Left renal pelvis (tissue), 4 donors: Measurements from ENCODE around the gene PNKD. TPM values are rescaled to one million over a fixed set of nuclear protein-coding genes. Genes with fewer than 3 reads are reported as not detected.

Experiments
- DNase-seq, 4 donors: peaks; one replicate each; pipeline ENCODE4 v3.0.0-alpha.2; 2013; ENCODE audit warnings: low read depth in 4 of 4, low spot score in 3 of 4
- polyA plus RNA-seq, 4 donors: library from polyadenylated mRNA; unstranded; fragments of 120-200 nt; gene quantifications; one replicate each; pipeline ENCODE4 v1.2.1, GENCODE V29; 2013; ENCODE audit not compliant: insufficient read length in 4 of 4

PNKD gene
- polyA plus RNA-seq, 4 donors, result 46.5 to 127 (median 96.1) TPM

- DNase-seq, result no peak
Observed at GRCh38 chr2:218256612-218257350, 13.5 kb upstream of the PNKD start.

GRCh38 chr2:218257390-218257981 lies 12.8 kb upstream of the PNKD start:
- DNase-seq, result no peak

DNA sequence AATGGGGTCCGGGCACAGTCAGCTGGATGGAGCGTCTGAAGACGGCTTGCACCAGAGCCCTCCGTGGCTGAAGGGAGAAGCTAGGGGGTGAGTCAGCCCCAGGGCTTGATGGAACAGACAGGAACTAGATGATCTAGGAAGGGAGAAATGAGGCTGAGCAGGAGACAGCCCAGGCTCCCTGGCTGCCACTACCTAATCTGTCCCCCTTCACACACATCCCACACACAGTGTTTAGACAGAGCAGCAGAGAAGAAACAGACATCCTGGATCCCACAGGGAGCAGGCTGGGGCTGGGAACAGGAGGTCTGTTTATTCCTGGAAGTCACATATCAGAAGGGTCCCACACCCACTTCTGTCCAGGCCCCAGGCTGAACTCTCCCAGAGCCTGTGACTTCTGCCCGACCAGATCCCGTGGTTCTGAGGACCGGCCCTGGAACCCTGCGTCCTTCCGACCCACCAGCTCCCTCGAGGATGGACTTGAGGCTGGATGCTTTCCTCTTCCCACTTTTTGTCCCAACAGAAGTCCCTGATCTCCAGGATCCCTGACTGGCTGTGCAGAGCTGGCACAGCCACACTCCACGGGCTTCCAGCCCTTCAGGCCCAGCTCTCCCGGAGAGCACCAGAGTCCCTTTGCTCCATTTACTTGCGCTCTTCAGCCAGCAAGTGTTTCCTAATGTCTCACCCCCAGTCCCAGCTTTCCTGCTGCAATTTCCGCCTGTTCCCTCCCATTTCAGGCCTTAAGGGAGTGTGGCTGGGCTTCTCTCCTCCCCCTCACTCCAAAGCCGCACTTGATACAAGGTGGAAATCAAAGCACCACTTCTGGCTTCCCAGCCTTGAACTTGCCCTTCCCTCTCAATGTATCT lies 11.0 kb upstream of the PNKD start:
- DNase-seq, result no peak

DNA sequence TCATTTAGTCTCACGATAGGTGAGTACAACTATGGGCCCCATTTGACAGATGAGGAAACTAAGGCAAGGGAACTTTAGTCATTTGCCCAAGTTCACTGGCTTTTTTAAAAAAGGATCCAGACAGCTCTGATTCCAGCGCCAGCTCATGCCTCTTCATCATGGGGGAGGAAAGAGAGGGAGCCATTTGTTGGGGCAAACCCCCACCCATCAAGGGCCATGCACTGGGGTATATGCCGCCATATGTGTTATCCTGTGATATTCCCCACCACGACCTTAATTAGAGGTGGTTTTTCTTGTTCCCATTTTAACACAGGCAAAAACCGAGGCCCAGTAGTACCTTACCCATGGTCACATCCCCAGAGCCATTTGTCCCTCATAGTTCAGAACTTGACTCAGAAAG lies 10.2 kb upstream of the PNKD start:
- no peak for DNase-seq

DNA sequence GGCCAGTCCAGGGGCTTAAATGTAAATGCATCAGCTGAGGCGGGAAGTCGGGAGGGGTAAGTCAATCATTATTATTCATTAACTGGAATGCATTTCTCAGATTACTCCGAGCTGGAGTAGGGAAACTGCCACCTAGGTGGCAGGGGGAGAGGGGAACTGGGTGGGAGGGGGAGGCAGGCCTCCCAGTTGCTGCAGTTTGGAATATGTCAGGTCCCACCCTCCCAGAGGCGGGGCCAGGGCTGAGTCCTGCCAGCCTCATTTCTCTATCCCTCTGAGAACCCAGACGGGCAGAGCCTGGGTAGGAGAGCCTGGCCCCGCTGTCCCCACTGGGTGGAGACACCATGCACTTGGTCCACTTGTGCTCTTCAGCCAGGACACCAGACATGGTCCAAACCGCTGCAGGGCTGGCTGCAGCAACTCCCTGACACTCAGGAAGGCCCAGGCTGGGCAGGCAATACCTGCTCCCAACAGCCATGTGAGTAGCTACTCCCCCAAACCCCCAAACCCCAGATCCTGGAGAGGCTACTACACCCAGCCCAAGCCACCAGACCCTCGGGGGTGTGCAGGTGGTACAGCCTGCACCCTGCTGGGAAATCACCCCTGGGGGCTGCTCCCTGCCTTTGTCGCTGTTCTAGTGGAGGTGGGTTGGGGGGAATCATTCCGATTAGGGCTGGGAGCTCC lies 9.4 kb upstream of the PNKD start, which contains the start of gene GPBAR1:
Gene GPBAR1 (plus strand): TSS at position 274 of the 681 bp plus-strand sequence. CDS start 1,710 bp downstream, outside the sequence.
- DNase-seq, result peak in 3 of 4 donors; percentile 47 to 69 (median 54)

GRCh38 chr2:218261423-218262236 lies 8.7 kb upstream of the PNKD start:
- DNase-seq, result no peak

DNA sequence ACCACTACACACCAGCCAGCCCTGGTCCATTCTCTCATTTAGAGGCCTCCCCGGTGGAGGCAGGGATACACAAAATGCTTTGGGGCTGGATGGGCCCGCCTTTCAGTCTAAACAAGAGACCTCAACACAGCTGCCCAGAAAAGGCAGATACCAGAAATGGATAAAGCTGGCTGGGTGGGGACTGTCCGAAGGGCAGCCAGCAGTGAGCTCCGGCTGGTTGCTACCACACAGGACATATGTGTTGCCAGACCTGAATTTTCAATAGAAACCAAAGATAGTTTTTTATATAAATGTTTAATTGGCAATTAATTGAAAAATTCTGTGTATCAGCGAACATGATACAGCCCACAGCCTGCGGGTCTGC lies 8.1 kb upstream of the PNKD start:
- no peak for DNase-seq

DNA sequence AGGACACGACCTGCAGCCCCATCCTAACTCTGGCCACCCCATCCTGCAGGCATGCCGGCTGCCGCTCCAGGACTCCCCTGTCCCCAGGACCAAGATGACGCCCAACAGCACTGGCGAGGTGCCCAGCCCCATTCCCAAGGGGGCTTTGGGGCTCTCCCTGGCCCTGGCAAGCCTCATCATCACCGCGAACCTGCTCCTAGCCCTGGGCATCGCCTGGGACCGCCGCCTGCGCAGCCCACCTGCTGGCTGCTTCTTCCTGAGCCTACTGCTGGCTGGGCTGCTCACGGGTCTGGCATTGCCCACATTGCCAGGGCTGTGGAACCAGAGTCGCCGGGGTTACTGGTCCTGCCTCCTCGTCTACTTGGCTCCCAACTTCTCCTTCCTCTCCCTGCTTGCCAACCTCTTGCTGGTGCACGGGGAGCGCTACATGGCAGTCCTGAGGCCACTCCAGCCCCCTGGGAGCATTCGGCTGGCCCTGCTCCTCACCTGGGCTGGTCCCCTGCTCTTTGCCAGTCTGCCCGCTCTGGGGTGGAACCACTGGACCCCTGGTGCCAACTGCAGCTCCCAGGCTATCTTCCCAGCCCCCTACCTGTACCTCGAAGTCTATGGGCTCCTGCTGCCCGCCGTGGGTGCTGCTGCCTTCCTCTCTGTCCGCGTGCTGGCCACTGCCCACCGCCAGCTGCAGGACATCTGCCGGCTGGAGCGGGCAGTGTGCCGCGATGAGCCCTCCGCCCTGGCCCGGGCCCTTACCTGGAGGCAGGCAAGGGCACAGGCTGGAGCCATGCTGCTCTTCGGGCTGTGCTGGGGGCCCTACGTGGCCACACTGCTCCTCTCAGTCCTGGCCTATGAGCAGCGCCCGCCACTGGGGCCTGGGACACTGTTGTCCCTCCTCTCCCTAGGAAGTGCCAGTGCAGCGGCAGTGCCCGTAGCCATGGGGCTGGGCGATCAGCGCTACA lies 7.4 kb upstream of the PNKD start:
- no peak for DNase-seq

DNA sequence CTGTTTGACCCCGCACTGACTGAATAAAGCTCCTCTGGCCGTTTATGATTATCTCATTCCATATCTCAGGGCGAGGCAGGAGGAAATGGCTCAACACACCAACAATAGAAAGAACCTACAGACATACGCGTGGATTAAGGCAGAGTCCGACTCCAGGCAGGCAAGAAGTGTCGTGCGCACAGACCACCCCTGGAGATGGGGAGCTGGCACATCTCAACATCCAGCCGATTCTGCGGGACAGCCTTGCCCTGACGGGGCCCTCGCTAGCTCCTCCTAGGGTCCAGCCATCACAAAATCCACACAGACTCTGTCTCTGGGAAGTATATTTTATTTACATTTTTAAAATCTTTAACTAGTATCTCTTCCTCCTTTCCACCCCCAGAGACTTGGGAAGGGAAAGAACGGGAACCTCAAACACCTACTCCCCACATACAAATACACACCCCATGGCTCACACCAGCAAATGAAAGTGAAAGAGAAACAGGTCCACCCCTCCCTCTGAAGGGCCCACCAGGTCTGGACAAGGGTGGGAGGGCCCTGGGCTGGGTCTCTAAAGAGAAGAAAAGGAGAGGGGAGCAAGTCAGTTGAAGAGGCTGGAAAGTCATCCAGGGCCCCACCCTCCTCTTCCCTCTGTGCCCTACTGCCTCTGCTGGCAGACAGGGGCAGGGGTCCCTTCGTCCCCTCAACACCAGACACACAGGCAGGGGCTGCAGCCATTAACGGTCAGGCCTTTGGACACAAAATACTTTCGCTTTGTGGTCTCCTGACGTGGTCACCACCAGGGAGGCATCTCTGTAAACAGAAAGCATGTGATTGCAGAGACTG lies 6.3 kb upstream of the PNKD start:
- DNase-seq, result no peak

DNA sequence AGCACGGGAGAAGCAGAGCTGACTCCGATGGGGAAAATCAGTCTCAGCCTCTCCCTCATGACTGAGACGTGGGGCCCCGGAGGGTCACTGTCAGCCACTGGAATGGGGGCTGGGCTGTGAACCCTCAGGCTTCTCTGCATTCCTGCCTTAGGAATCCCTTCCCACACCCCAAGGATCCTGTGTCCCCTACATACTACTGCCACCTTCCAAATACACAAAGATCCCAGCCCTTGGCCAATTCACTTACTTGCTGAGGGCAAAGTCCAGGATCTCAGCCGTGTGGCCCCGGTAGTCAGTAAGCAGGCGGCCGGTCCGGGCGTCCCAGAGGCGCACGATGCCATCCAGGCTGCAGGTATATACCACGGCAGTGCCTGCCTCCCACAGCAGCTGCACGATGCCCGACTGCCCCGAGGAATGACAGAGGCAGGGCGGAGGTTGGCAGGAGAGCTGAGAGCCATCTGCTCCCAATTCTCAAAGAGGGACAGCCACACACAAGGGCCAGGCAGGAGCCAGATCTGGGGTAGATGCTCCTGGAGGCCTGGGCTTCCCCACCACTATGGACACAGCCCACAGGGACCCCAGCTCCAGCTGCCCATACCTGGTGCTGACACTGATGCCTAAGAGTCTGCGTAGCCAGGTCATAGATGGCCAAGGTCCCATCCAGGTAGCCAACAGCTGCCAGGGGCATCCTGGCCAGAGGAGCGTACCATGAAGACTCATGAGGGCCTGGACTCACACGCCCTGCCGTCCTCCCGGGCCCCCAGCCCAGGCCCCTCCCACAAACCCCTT lies 5.4 kb upstream of the PNKD start:
- no peak for DNase-seq

DNA sequence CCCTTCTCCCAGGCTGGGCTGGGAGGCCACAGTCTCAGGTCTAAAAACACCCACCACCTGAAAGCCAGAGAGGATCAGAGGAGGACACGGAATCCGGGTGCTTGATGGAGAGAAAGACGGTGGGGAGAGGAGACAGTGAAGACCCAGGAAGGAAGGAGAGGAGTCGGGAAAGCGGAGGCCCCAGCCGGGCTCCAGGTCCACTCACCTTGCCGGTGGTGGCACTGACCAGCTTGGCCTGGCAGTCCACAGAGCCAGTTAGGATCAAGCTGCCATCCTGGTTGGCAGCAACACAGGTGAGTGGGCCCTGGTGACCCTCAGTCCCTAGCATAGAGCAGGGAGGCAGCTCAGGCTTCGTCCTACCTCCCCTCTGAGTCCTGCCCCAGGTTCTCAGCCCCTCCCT lies 4.7 kb upstream of the PNKD start:
- no peak for DNase-seq

- DNase-seq, result no peak
Observed at GRCh38 chr2:218266316-218266979, 3.9 kb upstream of the PNKD start.

DNA sequence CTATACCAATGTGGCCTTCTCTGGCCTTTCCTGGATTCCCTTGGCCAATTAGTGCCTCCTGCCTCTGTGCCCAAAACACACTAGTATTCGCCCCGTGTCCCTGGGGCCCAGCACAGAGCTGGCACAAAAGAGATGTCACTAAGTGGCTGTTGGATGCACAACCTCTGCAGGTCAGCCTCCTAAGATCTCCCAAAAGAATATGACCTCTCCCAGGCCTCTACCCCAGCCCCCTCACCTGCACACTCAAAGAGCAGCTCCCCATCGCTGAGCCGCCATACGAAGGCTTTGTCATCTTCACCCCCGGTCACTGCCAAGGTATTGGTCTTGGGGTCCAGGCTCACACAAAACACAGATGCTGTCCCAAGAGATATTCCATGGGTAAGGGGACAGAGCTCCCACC lies 3.1 kb upstream of the PNKD start:
- DNase-seq, result no peak

GRCh38 chr2:218270721-218271486 lies 585 bp downstream of the PNKD start:
- DNase-seq, result no peak

GRCh38 chr2:218271487-218271797 lies 1.1 kb downstream of the PNKD start:
- DNase-seq, result no peak

- no peak for DNase-seq
Observed at GRCh38 chr2:218271865-218272530, 1.7 kb downstream of the PNKD start.
